ENCODE results near the gene CBFB. TPM values are rescaled to one million over a fixed set of nuclear protein-coding genes. Genes with fewer than 3 reads are reported as not detected.

The CBFB gene
- total and polyA plus RNA-seq, 9 of the 15 experiments (the other 6 are each of a cell fraction or from before 2014, with no cell fraction given) = 22.0 to 112 (median 66.5) TPM

DNA sequence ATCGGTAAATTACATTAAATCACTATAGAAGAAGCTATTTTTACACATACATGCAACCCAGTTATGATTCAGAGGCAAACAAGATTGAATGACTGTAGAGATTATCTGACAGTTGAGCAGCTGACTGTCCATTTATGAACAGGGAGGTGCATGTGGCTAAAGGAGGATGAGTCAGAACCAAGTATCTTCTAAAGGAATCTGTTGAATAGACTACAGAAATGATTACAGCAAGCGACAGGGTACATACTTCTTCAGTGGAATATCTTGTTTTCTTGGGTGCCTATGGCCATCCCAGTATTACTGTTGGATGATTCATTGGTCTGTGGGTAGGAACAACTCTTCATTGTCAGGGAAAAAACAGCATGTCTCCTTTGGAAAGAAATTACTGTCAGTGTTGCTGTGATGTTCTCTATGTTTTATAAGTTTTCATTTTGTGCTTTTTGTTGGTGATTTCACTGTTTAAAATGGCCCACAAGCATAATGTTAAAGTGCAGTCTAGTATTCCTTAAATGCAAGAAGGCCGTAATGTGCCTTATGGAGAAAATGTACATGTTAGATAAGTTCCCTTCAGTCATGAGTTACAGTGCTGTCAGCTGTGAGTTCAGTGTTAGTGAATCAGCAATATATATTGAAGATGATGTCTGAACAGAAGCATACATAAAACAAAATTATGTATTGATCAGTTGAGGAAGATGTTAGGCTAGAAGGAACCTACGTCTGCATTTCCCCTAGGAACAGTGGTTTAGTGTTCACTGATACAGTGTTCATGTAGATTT, 27.0 kb downstream of the CBFB start (continued):
- TF ChIP-seq, protein P1, sequence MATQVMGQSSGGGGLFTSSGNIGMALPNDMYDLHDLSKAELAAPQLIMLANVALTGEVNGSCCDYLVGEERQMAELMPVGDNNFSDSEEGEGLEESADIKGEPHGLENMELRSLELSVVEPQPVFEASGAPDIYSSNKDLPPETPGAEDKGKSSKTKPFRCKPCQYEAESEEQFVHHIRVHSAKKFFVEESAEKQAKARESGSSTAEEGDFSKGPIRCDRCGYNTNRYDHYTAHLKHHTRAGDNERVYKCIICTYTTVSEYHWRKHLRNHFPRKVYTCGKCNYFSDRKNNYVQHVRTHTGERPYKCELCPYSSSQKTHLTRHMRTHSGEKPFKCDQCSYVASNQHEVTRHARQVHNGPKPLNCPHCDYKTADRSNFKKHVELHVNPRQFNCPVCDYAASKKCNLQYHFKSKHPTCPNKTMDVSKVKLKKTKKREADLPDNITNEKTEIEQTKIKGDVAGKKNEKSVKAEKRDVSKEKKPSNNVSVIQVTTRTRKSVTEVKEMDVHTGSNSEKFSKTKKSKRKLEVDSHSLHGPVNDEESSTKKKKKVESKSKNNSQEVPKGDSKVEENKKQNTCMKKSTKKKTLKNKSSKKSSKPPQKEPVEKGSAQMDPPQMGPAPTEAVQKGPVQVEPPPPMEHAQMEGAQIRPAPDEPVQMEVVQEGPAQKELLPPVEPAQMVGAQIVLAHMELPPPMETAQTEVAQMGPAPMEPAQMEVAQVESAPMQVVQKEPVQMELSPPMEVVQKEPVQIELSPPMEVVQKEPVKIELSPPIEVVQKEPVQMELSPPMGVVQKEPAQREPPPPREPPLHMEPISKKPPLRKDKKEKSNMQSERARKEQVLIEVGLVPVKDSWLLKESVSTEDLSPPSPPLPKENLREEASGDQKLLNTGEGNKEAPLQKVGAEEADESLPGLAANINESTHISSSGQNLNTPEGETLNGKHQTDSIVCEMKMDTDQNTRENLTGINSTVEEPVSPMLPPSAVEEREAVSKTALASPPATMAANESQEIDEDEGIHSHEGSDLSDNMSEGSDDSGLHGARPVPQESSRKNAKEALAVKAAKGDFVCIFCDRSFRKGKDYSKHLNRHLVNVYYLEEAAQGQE (IDR thresholded peaks at IDR 0.05; ENCODE audit: borderline replicate concordance) = no peak
- TF ChIP-seq, protein P1 (CRISPR knock-in tag; IDR thresholded peaks at IDR 0.05; ENCODE audit: low read depth) = no peak
- TF ChIP-seq POLR3G (IDR thresholded peaks at IDR 0.05; ENCODE audit: extremely low read depth, insufficient read length, insufficient replicate concordance) (no peak), ZNF830 (CRISPR knock-in tag; IDR thresholded peaks at IDR 0.05) (no peak), HDAC8 (tag; IDR thresholded peaks at IDR 0.05) (no peak), TBP (optimal IDR thresholded peaks at IDR 0.05; ENCODE audit: low read depth, low read length) (no peak), JUNB (CRISPR knock-in tag; conservative IDR thresholded peaks at IDR 0.05) (no peak), PHF20 (IDR thresholded peaks at IDR 0.05; ENCODE audit: partially characterized antibody) (no peak), NR2C2 (CRISPR knock-in tag; IDR thresholded peaks at IDR 0.05) (no peak), NR2C2 (tag; IDR thresholded peaks at IDR 0.05) (no peak), ZFX (CRISPR knock-in tag; IDR thresholded peaks at IDR 0.05) (no peak), EP300 (IDR thresholded peaks at IDR 0.05; ENCODE audit: low read length) (no peak), ZNF707 (CRISPR knock-in tag; conservative IDR thresholded peaks at IDR 0.05) (no peak), STAT5A (IDR thresholded peaks at IDR 0.05; ENCODE audit: borderline replicate concordance, low read length) (no peak)
- TF ChIP-seq, protein P2, sequence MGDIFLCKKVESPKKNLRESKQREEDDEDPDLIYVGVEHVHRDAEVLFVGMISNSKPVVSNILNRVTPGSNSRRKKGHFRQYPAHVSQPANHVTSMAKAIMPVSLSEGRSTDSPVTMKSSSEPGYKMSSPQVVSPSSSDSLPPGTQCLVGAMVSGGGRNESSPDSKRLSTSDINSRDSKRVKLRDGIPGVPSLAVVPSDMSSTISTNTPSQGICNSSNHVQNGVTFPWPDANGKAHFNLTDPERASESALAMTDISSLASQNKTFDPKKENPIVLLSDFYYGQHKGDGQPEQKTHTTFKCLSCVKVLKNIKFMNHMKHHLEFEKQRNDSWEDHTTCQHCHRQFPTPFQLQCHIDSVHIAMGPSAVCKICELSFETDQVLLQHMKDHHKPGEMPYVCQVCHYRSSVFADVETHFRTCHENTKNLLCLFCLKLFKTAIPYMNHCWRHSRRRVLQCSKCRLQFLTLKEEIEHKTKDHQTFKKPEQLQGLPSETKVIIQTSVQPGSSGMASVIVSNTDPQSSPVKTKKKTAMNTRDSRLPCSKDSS (IDR thresholded peaks at IDR 0.05; ENCODE audit: low read depth, partially characterized antibody) = no peak
